PC-9 (cell line): ENCODE results near the gene SPPL3. TPM values are rescaled to one million over a fixed set of nuclear protein-coding genes. Genes with fewer than 3 reads are reported as not detected.

Experiments
- BruUV-seq: library from RNA; stranded (reverse); fragments of 400-500 nt; replicated peaks from 2 replicates; lab custom pipeline; 2021; lab: Mats Ljungman, UMichigan
- CTCF ChIA-PET: fragments of 300-600 bp; sonication (Branson Sonifier 250); formaldehyde crosslinking; loops from one replicate; lab custom pipeline; 2022; ENCODE audit warnings: antibody characterized with exemption; lab: Charles Lee
- POLR2A ChIA-PET: fragments of 300-600 bp; sonication (Branson Sonifier 250); formaldehyde crosslinking; loops from one replicate; lab custom pipeline; 2022; ENCODE audit warnings: antibody characterized with exemption; ENCODE audit not compliant: unreplicated experiment; lab: Charles Lee
- DNase-seq, 2 experiments: peaks; one replicate each; pipeline versions ENCODE4 v3.0.0 to v3.0.0-alpha.2; 2015 to 2022; ENCODE audit warnings: mixed read lengths in 1 of 2
- H2AFZ ChIP-seq: fragments of 200-600 bp; sonication (generic); 2 replicates; pipeline ENCODE4 v1.8.1; 2017; ENCODE audit warnings: antibody characterized with exemption
- H3F3A ChIP-seq: fragments of 200-600 bp; sonication (generic); 2 replicates; pipeline ENCODE4 v1.8.1; 2017; ENCODE audit warnings: antibody characterized with exemption, mild to moderate bottlenecking, low read depth; ENCODE audit not compliant: insufficient read depth
- H3K27ac ChIP-seq: fragments of 200-600 bp; sonication (generic); 2 replicates; pipeline ENCODE4 v1.6.1; 2016; ENCODE audit warnings: mixed run types
- H3K27me3 ChIP-seq: fragments of 200-600 bp; sonication (generic); 2 replicates; pipeline ENCODE4 v1.6.1; 2016; ENCODE audit warnings: low read depth, mixed run types; ENCODE audit not compliant: insufficient read depth
- H3K36me3 ChIP-seq: fragments of 200-600 bp; sonication (generic); 2 replicates; pipeline ENCODE4 v1.6.1; 2016; ENCODE audit warnings: low read depth, mixed run types
- H3K4me1 ChIP-seq: fragments of 200-600 bp; sonication (generic); replicated peaks from 2 replicates; pipeline ENCODE4 v1.6.1; 2016; ENCODE audit warnings: mixed run types; ENCODE audit not compliant: insufficient read depth
- H3K4me2 ChIP-seq: fragments of 200-600 bp; sonication (generic); 2 replicates; pipeline ENCODE4 v1.6.1; 2017; ENCODE audit warnings: mixed run types
- H3K4me3 ChIP-seq: fragments of 200-600 bp; sonication (generic); 2 replicates; pipeline ENCODE4 v1.6.1; 2016; ENCODE audit warnings: mixed run types
- H3K79me2 ChIP-seq: fragments of 200-600 bp; sonication (generic); 2 replicates; pipeline ENCODE4 v1.6.1; 2017; ENCODE audit warnings: low read depth, mixed run types
- H3K9me2 ChIP-seq: fragments of 200-600 bp; sonication (generic); 2 replicates; pipeline ENCODE4 v1.8.1; 2017; ENCODE audit warnings: mild to moderate bottlenecking; ENCODE audit not compliant: insufficient read depth
- H3K9me3 ChIP-seq: fragments of 200-600 bp; sonication (generic); 2 replicates; pipeline ENCODE4 v1.8.1; 2016; ENCODE audit warnings: low read depth; ENCODE audit not compliant: insufficient read depth
- H4K20me1 ChIP-seq: fragments of 200-600 bp; sonication (generic); 2 replicates; pipeline ENCODE4 v1.8.1; 2017; ENCODE audit not compliant: insufficient read depth
- EZH2 ChIP-seq: fragments of 200-600 bp; sonication (generic); IDR thresholded peaks from 2 replicates; pipeline ENCODE4 v1.8.0; 2017; ENCODE audit warnings: antibody characterized with exemption, low read depth
- intact Hi-C: fragments of 100-400 bp; cut with micrococcal nuclease; formaldehyde crosslinking; loops from one replicate; pipeline ENCODE4 v1.10.0; 2022; ENCODE audit not compliant: unreplicated experiment
- total RNA-seq: library from RNA; stranded (reverse); gene quantifications from 2 replicates; pipeline ENCODE4 v1.2.3, GENCODE V29; 2021
- TF ChIP-seq, protein P1 (sequence below): fragments of 200-600 bp; sonication (generic); conservative IDR thresholded peaks from 2 replicates; pipeline ENCODE4 v1.6.1; 2017; ENCODE audit warnings: mixed run types, antibody characterized with exemption, mild to moderate bottlenecking, moderate library complexity

The SPPL3 gene
- total RNA-seq, 1 experiment from 2014 or later: 44.7 TPM

GRCh38 chr12:120830966-120831365 is 73.2 kb downstream of the SPPL3 start:
- H3K27me3 ChIP-seq: no peaks in the 10 kb centered on the region
- ChIA-PET POLR2A (interaction anchor here (0.7 kb wide), 1 partner anchor 18 kb away, joined by 4 read pairs; no protein-coding TSS in a partner anchor), CTCF (no interaction called here)
- no peaks in the 10 kb centered on the region for H3K9me2 ChIP-seq
- H3K79me2 ChIP-seq: peaks cover 49% of the 10 kb centered on the region
- no peak for DNase-seq
- no peak overlapping the region for H3K4me3 ChIP-seq
- H2AFZ ChIP-seq: no peak overlapping the region
- BruUV-seq: no TSS peak
- no peak for TF ChIP-seq EZH2
- TF ChIP-seq, protein P1, sequence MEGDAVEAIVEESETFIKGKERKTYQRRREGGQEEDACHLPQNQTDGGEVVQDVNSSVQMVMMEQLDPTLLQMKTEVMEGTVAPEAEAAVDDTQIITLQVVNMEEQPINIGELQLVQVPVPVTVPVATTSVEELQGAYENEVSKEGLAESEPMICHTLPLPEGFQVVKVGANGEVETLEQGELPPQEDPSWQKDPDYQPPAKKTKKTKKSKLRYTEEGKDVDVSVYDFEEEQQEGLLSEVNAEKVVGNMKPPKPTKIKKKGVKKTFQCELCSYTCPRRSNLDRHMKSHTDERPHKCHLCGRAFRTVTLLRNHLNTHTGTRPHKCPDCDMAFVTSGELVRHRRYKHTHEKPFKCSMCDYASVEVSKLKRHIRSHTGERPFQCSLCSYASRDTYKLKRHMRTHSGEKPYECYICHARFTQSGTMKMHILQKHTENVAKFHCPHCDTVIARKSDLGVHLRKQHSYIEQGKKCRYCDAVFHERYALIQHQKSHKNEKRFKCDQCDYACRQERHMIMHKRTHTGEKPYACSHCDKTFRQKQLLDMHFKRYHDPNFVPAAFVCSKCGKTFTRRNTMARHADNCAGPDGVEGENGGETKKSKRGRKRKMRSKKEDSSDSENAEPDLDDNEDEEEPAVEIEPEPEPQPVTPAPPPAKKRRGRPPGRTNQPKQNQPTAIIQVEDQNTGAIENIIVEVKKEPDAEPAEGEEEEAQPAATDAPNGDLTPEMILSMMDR: no peak
- no peaks in the 10 kb centered on the region; the same call in 1 of the 2 replicates for H3K4me1 ChIP-seq
- H4K20me1 ChIP-seq: peaks cover 50% of the 10 kb centered on the region
- no peak overlapping the region for H3K27ac ChIP-seq
- intact Hi-C loops: no loop called here
- no peak overlapping the region for H3K4me2 ChIP-seq
- H3K36me3 ChIP-seq: no peaks in the 10 kb centered on the region
- peaks cover 17% of the 10 kb centered on the region; the same call in 1 of the 2 replicates for H3F3A ChIP-seq
- H3K9me3 ChIP-seq: no peaks in the 10 kb centered on the region

DNA sequence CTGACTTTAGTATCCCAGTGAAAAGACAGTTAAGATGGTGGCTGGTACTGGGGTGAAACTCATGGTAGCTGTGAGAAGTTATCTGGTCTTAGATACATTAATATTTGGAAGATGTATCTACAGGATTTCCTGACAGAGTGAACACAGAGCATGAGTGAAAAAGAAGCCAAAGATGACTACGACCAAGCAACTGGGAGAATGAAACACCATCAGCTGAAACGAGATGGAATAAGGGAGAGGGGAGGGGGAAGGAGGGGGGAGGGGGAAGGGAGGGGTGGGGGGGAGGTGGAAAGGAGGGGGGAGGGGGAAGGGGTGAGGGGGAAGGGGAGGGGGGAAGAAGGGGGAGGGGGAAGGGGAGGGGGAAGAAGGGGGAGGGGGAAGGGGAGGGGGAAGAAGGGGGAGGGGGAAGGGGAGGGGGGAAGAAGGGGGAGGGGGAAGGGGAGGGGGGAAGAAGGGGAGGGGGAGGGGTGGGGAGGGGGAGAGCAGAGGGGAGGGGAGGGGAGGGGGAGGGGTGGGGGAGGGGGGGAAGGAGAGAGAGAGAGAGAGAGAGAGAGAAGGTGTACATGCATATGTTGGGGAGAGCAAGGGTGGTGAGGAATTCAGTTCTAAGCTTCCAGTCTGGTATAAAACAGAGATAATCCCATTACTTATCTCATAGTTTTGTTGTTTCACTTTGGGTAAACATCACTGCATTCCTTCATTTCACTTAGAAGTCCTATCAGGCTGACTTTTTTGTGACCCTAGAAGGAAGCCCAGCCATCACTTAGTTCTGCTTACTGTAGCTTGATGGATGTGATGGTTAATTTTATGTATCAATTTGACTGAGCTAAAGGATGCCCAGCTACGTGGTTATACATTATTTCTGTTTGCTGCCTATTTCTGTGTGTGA is 73.9 kb downstream of the SPPL3 start:
- no peaks in the 10 kb centered on the region; the same call in 1 of the 2 replicates for H3K4me1 ChIP-seq
- intact Hi-C loops: no loop called here
- H3F3A ChIP-seq: peaks cover 10% of the 10 kb centered on the region; the same call in 1 of the 2 replicates
- POLR2A ChIA-PET: interaction anchor here (0.7 kb wide), 1 partner anchor 17 kb away, joined by 4 read pairs; no protein-coding TSS in a partner anchor
- H3K36me3 ChIP-seq: no peaks in the 10 kb centered on the region
- BruUV-seq: no TSS peak
- TF ChIP-seq EZH2: no peak
- TF ChIP-seq, protein P1: no peak
- peaks cover 43% of the 10 kb centered on the region for H4K20me1 ChIP-seq
- no peaks in the 10 kb centered on the region for H3K9me2 ChIP-seq
- H3K27me3 ChIP-seq: no peaks in the 10 kb centered on the region
- H3K79me2 ChIP-seq: peaks cover 45% of the 10 kb centered on the region
- no peak overlapping the region for H3K4me2 ChIP-seq
- H3K9me3 ChIP-seq: no peaks in the 10 kb centered on the region
- H2AFZ ChIP-seq: no peak overlapping the region
- H3K4me3 ChIP-seq: no peak overlapping the region
- no peak for DNase-seq
- CTCF ChIA-PET: interaction anchor here (0.7 kb wide), 1 partner anchor 110 kb away, joined by 3 read pairs; no protein-coding TSS in a partner anchor
- H3K27ac ChIP-seq: no peak overlapping the region

- Histone ChIP-seq H3K9me2 (no peaks in the 10 kb centered on the region), H3K4me3 (no peak overlapping the region), H3K36me3 (no peaks in the 10 kb centered on the region), H3K27ac (no peak overlapping the region), H3K27me3 (no peaks in the 10 kb centered on the region), H4K20me1 (peaks cover 53% of the 10 kb centered on the region), H3K4me1 (no peaks in the 10 kb centered on the region), H3K9me3 (no peaks in the 10 kb centered on the region), H3F3A (peaks cover 5% of the 10 kb centered on the region; the same call in 1 of the 2 replicates), H2AFZ (no peak overlapping the region), H3K79me2 (peaks cover 33% of the 10 kb centered on the region), H3K4me2 (no peak overlapping the region)
- intact Hi-C loops: no loop called here
- CTCF ChIA-PET: interaction anchor here (0.7 kb wide), 1 partner anchor 1316 kb away, joined by 8 read pairs; no protein-coding TSS in a partner anchor
- no peak for DNase-seq
- no peak for TF ChIP-seq EZH2
- TF ChIP-seq, protein P1: no peak
- POLR2A ChIA-PET: no interaction called here
- no TSS peak for BruUV-seq
Measured at GRCh38 chr12:120826335-120826734, 77.8 kb downstream of the SPPL3 start.
